Colonic mucosa (tissue), 4 donors: Measurements from ENCODE around the gene PLCXD1. TPM values are rescaled to one million over a fixed set of nuclear protein-coding genes. Genes with fewer than 3 reads are reported as not detected.
"Not testable (repeated sequence)": the region's sequence is repeated elsewhere in the genome, so short reads cannot be mapped to it uniquely, and the experiment has no call there.

Source experiments
- DNase-seq: peaks from one replicate; pipeline ENCODE4 v3.0.0-alpha.2; 2020
- H3K27ac ChIP-seq: fragments of 200-600 bp; one replicate; pipeline ENCODE4 v1.8.0; 2021
- H3K27me3 ChIP-seq: fragments of 200-600 bp; one replicate; pipeline ENCODE4 v1.8.0; 2021
- H3K36me3 ChIP-seq: fragments of 200-600 bp; one replicate; pipeline ENCODE4 v1.8.0; 2021
- H3K4me1 ChIP-seq: fragments of 200-600 bp; one replicate; pipeline ENCODE4 v1.8.0; 2021; ENCODE audit warnings: mild to moderate bottlenecking
- H3K4me3 ChIP-seq: fragments of 200-600 bp; one replicate; pipeline ENCODE4 v1.8.0; 2021
- H3K9ac ChIP-seq, 2 donors: one replicate each; pipeline ENCODE4 v1.7.0; 2013; ENCODE audit warnings: control low read depth in 2 of 2, low read depth in 2 of 2, low read length in 2 of 2
- H3K9me3 ChIP-seq: fragments of 200-600 bp; one replicate; pipeline ENCODE4 v1.8.0; 2021
- intact Hi-C: fragments of 100-400 bp; cut with DNase I; formaldehyde crosslinking; loops from one replicate; pipeline ENCODE4 v1.14.1; 2022
- total RNA-seq, 2 donors: library from RNA; stranded (reverse); fragmentation: NEBNext Ultra II Directional in 1 of 2; extraction: Animal tissue kit (Norgen Biotek cat#: 25700) in 1 of 2; gene quantifications; one replicate each; pipeline ENCODE4 v1.2.1, GENCODE V29; 2021
- TF ChIP-seq, protein P1 (sequence below): fragments of 200-600 bp; IDR thresholded peaks from one replicate; pipeline ENCODE4 v1.8.0; 2022; ENCODE audit warnings: antibody characterized with exemption, mild to moderate bottlenecking
- donor health status: healthy.
- donor health status: DM: no; HTN: no; CAD: no.
- donor health status: DM: no; HTN: no; CAD: no.

Gene PLCXD1
- total RNA-seq, 2 donors from 2014 or later, result 11.0 to 23.8 TPM

- Histone ChIP-seq H3K9me3 (no peaks in the 10 kb centered on the region), H3K36me3 (no peaks in the 10 kb centered on the region), H3K9ac (no peak overlapping the region), H3K4me3 (no peak overlapping the region), H3K4me1 (no peaks in the 10 kb centered on the region), H3K27ac (no peak overlapping the region), H3K27me3 (no peaks in the 10 kb centered on the region)
- TF ChIP-seq, protein P1, sequence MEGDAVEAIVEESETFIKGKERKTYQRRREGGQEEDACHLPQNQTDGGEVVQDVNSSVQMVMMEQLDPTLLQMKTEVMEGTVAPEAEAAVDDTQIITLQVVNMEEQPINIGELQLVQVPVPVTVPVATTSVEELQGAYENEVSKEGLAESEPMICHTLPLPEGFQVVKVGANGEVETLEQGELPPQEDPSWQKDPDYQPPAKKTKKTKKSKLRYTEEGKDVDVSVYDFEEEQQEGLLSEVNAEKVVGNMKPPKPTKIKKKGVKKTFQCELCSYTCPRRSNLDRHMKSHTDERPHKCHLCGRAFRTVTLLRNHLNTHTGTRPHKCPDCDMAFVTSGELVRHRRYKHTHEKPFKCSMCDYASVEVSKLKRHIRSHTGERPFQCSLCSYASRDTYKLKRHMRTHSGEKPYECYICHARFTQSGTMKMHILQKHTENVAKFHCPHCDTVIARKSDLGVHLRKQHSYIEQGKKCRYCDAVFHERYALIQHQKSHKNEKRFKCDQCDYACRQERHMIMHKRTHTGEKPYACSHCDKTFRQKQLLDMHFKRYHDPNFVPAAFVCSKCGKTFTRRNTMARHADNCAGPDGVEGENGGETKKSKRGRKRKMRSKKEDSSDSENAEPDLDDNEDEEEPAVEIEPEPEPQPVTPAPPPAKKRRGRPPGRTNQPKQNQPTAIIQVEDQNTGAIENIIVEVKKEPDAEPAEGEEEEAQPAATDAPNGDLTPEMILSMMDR, result no peak
- DNase-seq, result peak; percentile 17
- intact Hi-C loops, result no loop called here
These were observed 18.7 kb upstream of the PLCXD1 start for GRCh38 chrX:262381-262909.

DNA sequence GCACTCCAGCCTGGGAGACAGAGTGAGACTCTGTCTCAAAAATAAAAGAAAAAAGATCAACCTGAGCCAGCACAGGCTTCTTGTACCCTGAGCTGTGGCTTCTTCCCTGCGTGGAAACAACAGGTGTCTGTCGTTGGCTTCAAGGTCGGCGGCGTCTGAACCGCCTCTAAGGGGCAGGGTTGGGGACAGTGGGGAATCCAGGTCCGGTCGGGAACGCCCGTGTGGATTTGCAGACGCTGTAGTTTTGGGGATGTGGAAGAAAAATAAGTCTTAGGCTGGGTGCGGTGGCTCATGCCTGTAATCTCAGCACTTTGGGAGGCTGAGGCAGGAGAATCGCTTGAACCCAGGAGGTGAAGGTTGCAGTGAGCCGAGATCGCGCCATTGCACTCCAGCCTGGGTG lies 17.2 kb upstream of the PLCXD1 start:
- intact Hi-C loops, H3K9me3 ChIP-seq: not testable (repeated sequence)

DNA sequence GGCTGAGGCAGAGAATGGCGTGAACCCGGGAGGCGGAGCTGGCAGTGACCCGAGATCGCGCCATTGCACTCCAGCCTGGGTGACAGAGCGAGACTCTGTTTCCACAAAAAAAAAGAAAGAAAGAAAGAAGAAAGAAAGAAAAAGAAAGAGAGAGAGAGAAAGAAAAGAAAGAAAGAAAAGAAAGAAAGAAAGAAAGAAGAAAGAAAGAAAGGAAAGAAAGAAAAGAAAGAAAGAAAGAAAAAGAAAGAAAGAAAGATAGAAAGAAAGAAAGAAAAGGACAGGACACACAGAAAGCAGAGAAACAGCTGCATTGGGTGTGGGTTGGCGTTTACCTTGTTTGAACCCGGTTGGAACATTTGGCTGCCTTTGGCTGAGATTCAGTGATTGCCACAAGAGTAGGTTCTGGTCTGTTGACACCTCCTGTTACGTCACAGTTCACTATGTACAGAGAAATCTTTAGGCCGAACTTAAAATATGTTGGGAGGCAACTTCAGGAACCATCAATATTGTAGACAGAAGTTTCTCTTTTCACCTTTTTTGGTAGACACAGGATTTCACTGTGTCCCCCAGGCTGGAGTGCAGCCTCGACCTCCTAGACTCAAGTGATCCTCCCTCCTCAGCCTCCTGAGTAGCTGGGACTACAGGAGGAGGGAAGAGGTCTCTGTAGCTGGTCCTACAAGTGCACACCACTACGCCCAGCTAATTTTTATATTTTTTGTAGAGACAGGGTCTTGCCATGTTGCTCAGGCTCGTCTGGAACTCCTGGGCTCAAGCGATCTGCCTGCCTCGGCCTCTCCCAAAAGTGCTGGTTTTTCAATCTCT lies 16.3 kb upstream of the PLCXD1 start:
- intact Hi-C loops, result no loop called here
- H3K4me3 ChIP-seq, result no peak overlapping the region
- no peak overlapping the region for H3K9ac ChIP-seq
- TF ChIP-seq, protein P1, result no peak
- no peaks in the 10 kb centered on the region for H3K27me3 ChIP-seq
- peak; percentile 25 for DNase-seq
- H3K27ac ChIP-seq, result no peak overlapping the region
- H3K4me1 ChIP-seq, result no peaks in the 10 kb centered on the region
- no peaks in the 10 kb centered on the region for H3K36me3 ChIP-seq
- H3K9me3 ChIP-seq, result no peaks in the 10 kb centered on the region

More for the DNA sequence above, 17.2 kb upstream of the PLCXD1 start:
- H3K9ac ChIP-seq, H3K4me1 ChIP-seq, H3K36me3 ChIP-seq, H3K27me3 ChIP-seq, H3K4me3 ChIP-seq, H3K27ac ChIP-seq: not testable (repeated sequence)
- DNase-seq, result peak; percentile 14

DNA sequence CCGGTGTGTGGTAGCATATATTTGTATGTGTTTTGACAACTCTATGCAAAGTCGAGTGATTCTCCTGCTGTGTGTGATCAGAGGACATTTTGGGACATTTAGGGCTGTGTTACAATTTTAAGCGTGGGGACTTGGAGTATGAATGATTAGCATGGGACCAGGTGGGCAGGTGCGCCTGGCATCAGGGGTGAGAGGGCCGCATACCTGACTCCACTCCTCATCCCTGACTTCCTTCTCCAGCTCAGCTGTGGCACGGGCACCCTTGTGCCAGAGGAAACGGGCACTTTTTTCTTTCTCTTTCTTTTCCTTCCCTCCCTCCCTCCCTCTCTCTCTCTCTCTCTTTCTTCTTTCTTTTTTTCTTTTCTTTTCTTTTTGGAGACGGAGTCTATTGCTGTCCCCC lies 15.7 kb upstream of the PLCXD1 start:
- H3K4me3 ChIP-seq, result no peak overlapping the region
- peak; percentile 15 for DNase-seq
- H3K9ac ChIP-seq, result no peak overlapping the region
- H3K9me3 ChIP-seq, result no peaks in the 10 kb centered on the region
- H3K27me3 ChIP-seq, result no peaks in the 10 kb centered on the region
- no peak overlapping the region for H3K27ac ChIP-seq
- H3K36me3 ChIP-seq, result no peaks in the 10 kb centered on the region
- intact Hi-C loops, result no loop called here
- TF ChIP-seq, protein P1, result no peak
- no peaks in the 10 kb centered on the region for H3K4me1 ChIP-seq

DNA sequence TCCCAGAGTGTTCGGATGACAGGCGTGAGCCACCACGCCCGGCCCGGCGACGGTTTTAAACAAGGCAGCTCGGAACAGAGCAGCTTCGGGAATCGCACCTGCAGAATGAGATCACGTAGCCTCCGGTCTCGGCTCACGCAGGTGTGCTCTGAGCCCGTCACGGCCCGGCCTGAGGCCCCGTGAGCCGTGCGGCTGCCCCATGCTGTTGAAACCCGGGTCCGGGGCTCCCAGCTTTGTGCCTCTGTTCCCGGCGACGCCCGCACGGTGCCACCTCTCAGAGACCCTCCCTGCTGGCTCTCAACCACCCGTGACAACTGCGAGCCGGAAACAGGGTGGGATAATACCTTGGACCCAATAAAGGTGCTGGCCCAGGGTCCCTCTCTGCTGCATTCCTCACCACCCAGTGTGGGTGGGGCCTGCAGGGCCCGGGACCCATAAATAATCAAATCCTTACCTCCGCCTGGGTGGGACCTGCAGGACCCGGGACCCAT lies 13.4 kb upstream of the PLCXD1 start:
- intact Hi-C loops, result no loop called here
- DNase-seq, result peak; percentile 60
- Histone ChIP-seq H3K36me3 (no peaks in the 10 kb centered on the region), H3K27me3 (no peaks in the 10 kb centered on the region), H3K4me3 (no peak overlapping the region), H3K4me1 (no peaks in the 10 kb centered on the region), H3K9me3 (no peaks in the 10 kb centered on the region), H3K27ac (peak overlapping the region; percentile 36), H3K9ac (no peak overlapping the region)
- TF ChIP-seq, protein P1, result no peak

DNA sequence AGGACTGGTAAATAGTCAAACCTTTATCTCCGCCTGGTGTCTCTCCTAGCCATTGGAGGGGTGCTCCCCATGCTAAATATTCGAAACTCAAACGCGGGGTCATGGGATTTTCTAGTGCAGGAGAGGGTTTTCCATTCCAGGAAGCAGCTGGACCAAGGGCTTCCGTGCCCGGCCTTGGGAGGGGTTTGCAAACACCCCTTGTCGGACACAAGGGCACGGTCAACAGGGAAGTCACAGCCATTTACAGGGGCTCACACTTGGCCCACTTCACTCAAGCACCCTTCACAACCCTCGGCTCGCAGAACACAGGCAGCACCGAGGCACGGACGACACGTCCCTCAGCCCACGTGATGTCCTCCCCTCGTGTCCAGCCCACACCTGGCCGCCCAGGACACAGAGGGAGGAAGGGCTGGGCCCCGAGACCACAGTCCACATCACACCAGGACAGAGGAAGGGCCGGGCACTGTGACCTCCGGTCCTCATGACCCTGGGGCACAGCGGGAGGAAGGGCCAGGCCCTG lies 10.3 kb upstream of the PLCXD1 start:
- TF ChIP-seq, protein P1, result no peak
- DNase-seq, result no peak
- H3K9me3 ChIP-seq, result no peaks in the 10 kb centered on the region
- H3K9ac ChIP-seq, result no peak overlapping the region
- no peak overlapping the region for H3K4me3 ChIP-seq
- H3K4me1 ChIP-seq, result peaks cover 6% of the 10 kb centered on the region
- no peaks in the 10 kb centered on the region for H3K36me3 ChIP-seq
- intact Hi-C loops, result no loop called here
- no peaks in the 10 kb centered on the region for H3K27me3 ChIP-seq
- H3K27ac ChIP-seq, result no peak overlapping the region
